Transverse colon (tissue), 4 donors: Measurements from ENCODE around the gene KCNK7.

Experiments
- CTCF ChIP-seq, 5 experiments: fragments of 200-600 bp in 3 of 5; fragments of 450-650 bp in 2 of 5; sonication (generic) in 3 of 5; IDR thresholded peaks; 1 replicate in 2 of 5; 2 replicates in 3 of 5; pipeline ENCODE4 v1.5.1; 2016 to 2017; ENCODE audit warnings: antibody characterized with exemption in 5 of 5, inconsistent platforms in 3 of 5, mild to moderate bottlenecking in 2 of 5, moderate library complexity in 1 of 5
- EP300 ChIP-seq: sonication (generic); formaldehyde crosslinking; IDR thresholded peaks from one replicate; pipeline ENCODE4 v1.6.1; 2017; ENCODE audit warnings: antibody characterized with exemption, low read depth
- POLR2A ChIP-seq: fragments of 450-650 bp; IDR thresholded peaks from one replicate; pipeline ENCODE4 v1.6.1; 2016; ENCODE audit warnings: antibody characterized with exemption, mild to moderate bottlenecking, moderate library complexity
- POLR2AphosphoS5 ChIP-seq, 3 donors: sonication (generic); formaldehyde crosslinking; IDR thresholded peaks; one replicate each; pipeline ENCODE4 v1.6.1; 2016; ENCODE audit warnings: antibody characterized with exemption in 3 of 3

GRCh38 chr11:65586676-65587075 is 8.9 kb downstream of the KCNK7 start:
- TF ChIP-seq CTCF (IDR thresholded peaks at IDR 0.05) = no peak
- no peak for TF ChIP-seq POLR2A
- no peak for TF ChIP-seq POLR2AphosphoS5 (IDR thresholded peaks at IDR 0.05)
- TF ChIP-seq EP300 = no peak
